OCI-LY1 (cell line): ENCODE measurements around the gene EXD2.

Source experiments
- EZH2 ChIP-seq: fragments of 200-600 bp; sonication (generic), shearing (Covaris generic); IDR thresholded peaks from 2 replicates; pipeline ENCODE4 v1.8.0; 2017; ENCODE audit warnings: borderline replicate concordance, mixed run types, mild to moderate bottlenecking, antibody characterized with exemption, low read length, moderate library complexity, mixed read lengths
- TF ChIP-seq, protein P1 (sequence below): fragments of 200-600 bp; sonication (generic), shearing (Covaris generic); IDR thresholded peaks from 2 replicates; pipeline ENCODE4 v1.5.1; 2017; ENCODE audit warnings: mild to moderate bottlenecking, antibody characterized with exemption, low read length, moderate library complexity, mixed read lengths

GRCh38 chr14:69237584-69237983, 46.3 kb downstream of the EXD2 start:
- TF ChIP-seq, protein P1, sequence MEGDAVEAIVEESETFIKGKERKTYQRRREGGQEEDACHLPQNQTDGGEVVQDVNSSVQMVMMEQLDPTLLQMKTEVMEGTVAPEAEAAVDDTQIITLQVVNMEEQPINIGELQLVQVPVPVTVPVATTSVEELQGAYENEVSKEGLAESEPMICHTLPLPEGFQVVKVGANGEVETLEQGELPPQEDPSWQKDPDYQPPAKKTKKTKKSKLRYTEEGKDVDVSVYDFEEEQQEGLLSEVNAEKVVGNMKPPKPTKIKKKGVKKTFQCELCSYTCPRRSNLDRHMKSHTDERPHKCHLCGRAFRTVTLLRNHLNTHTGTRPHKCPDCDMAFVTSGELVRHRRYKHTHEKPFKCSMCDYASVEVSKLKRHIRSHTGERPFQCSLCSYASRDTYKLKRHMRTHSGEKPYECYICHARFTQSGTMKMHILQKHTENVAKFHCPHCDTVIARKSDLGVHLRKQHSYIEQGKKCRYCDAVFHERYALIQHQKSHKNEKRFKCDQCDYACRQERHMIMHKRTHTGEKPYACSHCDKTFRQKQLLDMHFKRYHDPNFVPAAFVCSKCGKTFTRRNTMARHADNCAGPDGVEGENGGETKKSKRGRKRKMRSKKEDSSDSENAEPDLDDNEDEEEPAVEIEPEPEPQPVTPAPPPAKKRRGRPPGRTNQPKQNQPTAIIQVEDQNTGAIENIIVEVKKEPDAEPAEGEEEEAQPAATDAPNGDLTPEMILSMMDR, result no peak
- TF ChIP-seq EZH2, result no peak
